HAP-1 (cell line): ENCODE data around the gene ARHGEF1.

Experiments
- DNase-seq, 2 experiments: peaks; one replicate each; pipeline ENCODE4 v3.0.0-alpha.2; 2016 to 2020; ENCODE audit warnings: low spot score in 2 of 2
- H3K27me3 ChIP-seq: fragments of 250-450 bp; sonication (Bioruptor Pico); 2 replicates; pipeline ENCODE4 v1.5.1; 2020; ENCODE audit warnings: low read depth, mild to moderate bottlenecking, moderate library complexity
- H3K36me3 ChIP-seq: fragments of 250-450 bp; sonication (Bioruptor Pico); replicated peaks from 2 replicates; pipeline ENCODE4 v1.5.1; 2020; ENCODE audit warnings: mild to moderate bottlenecking
- H3K4me1 ChIP-seq: fragments of 250-450 bp; sonication (Bioruptor Pico); 2 replicates; pipeline ENCODE4 v1.5.1; 2020; ENCODE audit warnings: mild to moderate bottlenecking
- H3K4me3 ChIP-seq: fragments of 250-450 bp; sonication (Bioruptor Pico); 2 replicates; pipeline ENCODE4 v1.5.1; 2020; ENCODE audit warnings: mild to moderate bottlenecking, moderate library complexity
- H3K9me3 ChIP-seq: fragments of 250-450 bp; sonication (Bioruptor Pico); 2 replicates; pipeline ENCODE4 v1.5.1; 2020; ENCODE audit warnings: mild to moderate bottlenecking, moderate library complexity
- in situ Hi-C: fragments of 300-500 bp; cut with MboI; formaldehyde crosslinking; loops from 3 replicates; pipeline ENCODE4 v1.14.3; 2020; ENCODE audit warnings: low sequenced_read_pairs, inconsistent platforms, mixed read lengths

The ARHGEF1 gene

DNA sequence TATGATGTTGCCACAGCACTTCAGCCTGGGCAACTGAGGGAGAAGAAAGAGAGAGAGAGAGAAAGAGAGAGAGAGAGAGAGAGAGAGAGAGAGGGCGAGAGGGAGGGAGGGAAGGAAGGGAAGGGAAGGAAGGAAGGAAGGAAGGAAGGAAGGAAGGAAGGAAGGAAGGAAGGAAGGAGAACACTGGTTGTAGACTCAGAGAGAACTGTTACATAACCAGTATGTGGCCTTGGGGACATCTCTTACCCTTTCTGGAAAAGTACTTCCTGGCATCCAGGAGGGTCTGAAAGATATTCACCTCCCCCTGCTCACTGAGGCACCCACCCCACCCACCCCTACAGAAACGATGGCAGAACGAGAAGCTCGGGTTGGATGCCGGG is 2.7 kb upstream of the ARHGEF1 start:
- H3K4me3 ChIP-seq = no peak overlapping the region
- in situ Hi-C loops = no loop called here
- 0 out of 2 replicates have a peak, but pooled peaks cover 10% of the 10 kb centered on the region for H3K27me3 ChIP-seq
- H3K9me3 ChIP-seq = no peaks in the 10 kb centered on the region
- DNase-seq = no peak
- H3K36me3 ChIP-seq = no peaks in the 10 kb centered on the region; the same call in 1 of the 2 replicates
- H3K4me1 ChIP-seq = peaks cover 9% of the 10 kb centered on the region

DNA sequence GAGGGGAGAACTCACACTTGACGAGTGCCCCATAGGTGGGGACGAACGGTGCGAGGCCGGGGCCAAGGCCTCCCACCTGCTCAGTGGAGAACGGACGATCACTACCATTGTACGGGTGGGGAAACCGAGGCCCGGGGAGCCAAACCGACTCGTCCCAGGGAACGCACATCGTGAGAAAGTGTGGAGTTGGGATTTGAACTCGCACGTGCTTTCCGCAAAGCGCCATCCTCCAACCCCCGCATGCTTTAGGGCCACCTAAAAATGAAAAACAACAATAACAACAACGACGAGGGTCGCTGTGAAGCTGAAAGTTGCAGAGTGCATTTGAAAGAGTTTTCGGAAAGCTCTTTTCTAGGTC is 458 bp downstream of the ARHGEF1 start:
- no peaks in the 10 kb centered on the region for H3K27me3 ChIP-seq
- no peaks in the 10 kb centered on the region for H3K9me3 ChIP-seq
- no peak for DNase-seq
- in situ Hi-C loops = no loop called here
- peak overlapping the region; percentile 66 for H3K4me3 ChIP-seq
- peaks cover 9% of the 10 kb centered on the region for H3K4me1 ChIP-seq
- no peaks in the 10 kb centered on the region; the same call in 1 of the 2 replicates for H3K36me3 ChIP-seq

DNA sequence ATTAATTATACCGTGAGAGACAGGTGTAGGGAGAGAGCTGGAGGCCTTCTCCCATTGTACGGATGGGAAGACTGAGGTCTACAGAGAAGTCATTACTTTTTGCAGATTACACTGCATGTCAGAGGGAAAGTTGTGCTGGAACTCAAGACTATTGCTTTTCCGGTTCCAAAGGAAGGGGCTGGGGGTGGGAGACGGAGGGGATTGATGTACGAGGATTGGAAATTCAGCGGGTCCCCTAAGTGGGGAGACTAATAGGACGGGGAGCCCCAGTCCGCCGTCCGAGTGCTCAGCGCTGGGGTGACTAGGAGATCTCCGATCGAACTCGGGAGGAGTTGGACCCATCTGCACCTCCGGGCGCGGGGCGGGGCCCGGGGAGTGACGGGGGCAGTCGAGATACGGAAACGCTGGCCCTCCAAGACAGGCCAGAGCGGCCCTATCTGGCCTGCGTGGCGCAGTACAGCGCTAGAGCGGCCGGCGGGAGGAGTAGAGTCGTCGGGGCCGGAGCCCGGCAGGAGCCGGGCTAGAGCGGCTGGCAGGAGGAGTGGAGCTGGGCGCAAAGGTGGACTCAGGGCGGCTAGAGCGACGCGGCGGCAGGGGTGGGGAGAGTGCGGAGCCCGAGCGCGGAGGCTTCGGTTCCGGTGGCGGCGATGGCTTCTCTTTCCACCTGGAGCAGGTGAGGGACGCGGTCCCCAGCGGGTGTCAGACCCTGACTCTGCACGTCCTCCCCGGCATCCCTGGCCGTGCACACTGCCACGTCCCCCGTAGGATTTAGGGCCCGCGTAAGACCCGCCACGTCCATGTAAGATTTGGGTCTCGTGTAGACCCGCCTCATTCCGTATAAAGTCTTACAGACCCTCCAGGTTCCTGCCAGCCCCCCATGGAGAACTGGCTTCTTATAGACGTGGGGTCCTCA is 1.1 kb downstream of the ARHGEF1 start:
- peak; percentile 94 to 96 for DNase-seq
- Histone ChIP-seq H3K4me3 (peak overlapping the region; percentile 66), H3K27me3 (no peaks in the 10 kb centered on the region), H3K9me3 (no peaks in the 10 kb centered on the region), H3K36me3 (peaks cover under 1% of the 10 kb centered on the region; the same call in 1 of the 2 replicates), H3K4me1 (peaks cover 9% of the 10 kb centered on the region)
- in situ Hi-C loops = no loop called here

DNA sequence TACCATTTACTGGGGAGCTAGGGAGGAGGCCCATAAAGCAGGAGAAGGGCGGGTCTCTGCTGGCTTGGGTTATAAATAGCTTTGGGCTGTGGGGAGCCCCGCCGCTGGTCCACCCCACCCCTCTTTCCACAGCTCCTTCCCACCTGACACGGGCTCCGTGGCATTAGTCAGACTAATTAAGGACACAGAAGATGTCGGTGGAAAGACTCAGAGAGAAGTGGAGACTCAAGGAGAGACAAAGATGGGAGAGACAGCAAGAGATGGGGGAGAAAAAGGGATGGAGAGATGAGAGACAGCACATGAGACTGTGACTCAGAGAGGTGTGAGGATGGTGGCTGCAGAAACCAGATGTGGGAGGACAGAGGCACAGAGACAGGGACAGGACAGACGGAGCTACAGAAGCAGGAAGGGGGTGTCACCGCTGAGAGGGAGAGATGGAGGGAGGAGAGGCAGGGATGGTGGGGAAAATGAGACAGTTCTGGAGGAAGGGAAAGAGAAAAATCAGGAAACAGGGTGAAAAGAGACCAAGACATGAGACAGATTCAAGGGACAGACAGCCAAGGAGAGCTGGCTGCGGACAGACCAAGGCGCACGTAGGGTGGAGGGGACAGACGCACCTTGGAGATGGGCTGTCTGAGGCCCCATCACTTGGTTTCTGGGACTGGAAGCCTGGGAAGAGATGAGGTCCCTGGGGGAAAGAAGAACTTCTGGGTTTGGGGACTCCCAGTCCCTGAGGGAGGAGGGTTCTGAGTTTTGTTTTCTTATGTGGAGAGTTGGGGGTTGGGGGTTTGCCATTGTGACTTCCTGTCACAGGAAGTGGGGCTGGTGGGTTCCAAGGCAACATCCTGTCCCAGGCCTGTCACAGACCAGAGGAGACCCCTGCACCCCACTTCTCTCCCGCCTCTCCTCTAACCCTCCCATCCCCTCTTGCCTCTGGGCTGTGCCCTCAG is 4.1 kb downstream of the ARHGEF1 start:
- no peak for DNase-seq
- in situ Hi-C loops = no loop called here
- H3K27me3 ChIP-seq = no peaks in the 10 kb centered on the region
- no peaks in the 10 kb centered on the region for H3K9me3 ChIP-seq
- peaks cover 4% of the 10 kb centered on the region; the same call in 1 of the 2 replicates for H3K36me3 ChIP-seq
- peaks cover 9% of the 10 kb centered on the region for H3K4me1 ChIP-seq
- H3K4me3 ChIP-seq = no peak overlapping the region

DNA sequence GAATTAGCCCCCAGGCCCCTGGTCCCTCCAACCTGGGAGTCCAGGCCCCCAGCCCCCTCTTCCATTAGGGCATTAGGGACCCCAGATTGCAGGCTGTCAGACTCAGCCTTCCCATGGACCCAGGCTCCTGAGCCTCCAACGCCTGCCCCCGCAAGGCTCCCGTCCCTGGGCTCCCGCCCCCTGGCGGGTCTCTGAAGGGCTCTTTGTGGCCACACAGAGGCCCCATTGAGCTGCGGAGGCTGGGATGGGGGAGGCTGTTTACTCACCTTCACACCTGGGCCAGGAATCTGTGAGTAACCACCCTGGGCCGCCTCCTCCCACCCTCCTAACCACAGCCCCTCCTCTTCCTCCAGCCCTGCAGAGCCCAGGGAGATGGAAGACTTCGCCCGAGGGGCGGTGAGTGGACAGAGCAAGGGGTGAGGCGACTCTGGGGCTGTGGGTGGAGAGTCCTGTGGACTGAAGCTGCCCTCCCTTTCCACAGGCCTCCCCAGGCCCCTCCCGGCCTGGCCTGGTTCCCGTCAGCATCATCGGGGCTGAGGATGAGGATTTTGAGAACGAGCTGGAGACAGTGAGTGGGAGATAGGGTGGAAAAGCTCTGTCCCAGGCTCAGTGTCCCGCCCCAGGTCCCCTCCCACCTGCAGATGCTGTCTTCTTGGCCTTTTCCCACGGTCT is 4.9 kb downstream of the ARHGEF1 start:
- DNase-seq = no peak
- peaks cover 4% of the 10 kb centered on the region; the same call in 1 of the 2 replicates for H3K36me3 ChIP-seq
- in situ Hi-C loops = no loop called here
- H3K9me3 ChIP-seq = no peaks in the 10 kb centered on the region
- peaks cover 9% of the 10 kb centered on the region for H3K4me1 ChIP-seq
- H3K4me3 ChIP-seq = no peak overlapping the region
- no peaks in the 10 kb centered on the region for H3K27me3 ChIP-seq

DNA sequence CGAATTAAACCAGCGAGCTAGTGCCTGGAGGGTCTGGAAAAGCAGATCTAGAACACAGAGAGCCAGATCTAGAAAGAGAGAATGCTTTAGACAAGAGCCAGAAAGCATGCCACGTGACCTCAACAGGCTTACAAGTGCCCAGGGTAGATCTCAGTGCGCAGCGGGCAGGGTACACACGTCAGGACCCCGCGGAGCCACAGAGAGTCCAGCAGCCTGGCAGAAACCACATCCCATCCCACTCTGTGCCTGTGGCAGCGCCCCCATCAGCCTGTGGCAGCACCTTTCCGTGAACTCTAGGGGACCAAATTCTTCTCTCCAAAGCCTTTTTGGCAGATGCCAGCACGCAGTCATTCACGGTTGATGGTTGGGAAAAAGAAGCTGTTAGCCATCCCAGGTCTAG is 5.9 kb downstream of the ARHGEF1 start:
- H3K36me3 ChIP-seq = peaks cover 4% of the 10 kb centered on the region; the same call in 1 of the 2 replicates
- no peaks in the 10 kb centered on the region for H3K9me3 ChIP-seq
- DNase-seq = no peak
- no peak overlapping the region for H3K4me3 ChIP-seq
- no peaks in the 10 kb centered on the region for H3K27me3 ChIP-seq
- peaks cover 5% of the 10 kb centered on the region; the same call in 1 of the 2 replicates for H3K4me1 ChIP-seq
- in situ Hi-C loops = no loop called here

DNA sequence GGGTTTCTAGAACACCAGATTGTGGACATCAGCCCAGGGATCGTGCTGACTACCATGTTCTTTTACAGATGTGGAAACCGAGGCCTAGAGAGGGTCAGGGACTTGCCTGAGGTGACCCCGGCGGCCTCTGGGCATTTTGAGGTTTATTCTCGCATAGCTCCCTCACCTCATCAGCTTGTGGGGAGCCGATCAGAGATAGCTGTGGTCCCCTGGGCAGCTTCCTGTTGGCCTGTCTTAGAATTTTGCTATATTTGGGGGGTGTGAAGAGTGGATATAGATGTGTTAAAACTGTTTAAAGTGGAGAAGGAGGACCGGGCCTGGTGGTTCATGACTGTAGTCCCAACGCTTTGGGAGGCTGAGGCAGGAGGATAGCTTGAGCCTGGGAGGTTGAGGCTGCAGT is 6.9 kb downstream of the ARHGEF1 start:
- DNase-seq = no peak
- H3K27me3 ChIP-seq = no peaks in the 10 kb centered on the region
- in situ Hi-C loops = no loop called here
- no peak overlapping the region for H3K4me3 ChIP-seq
- H3K36me3 ChIP-seq = peaks cover 4% of the 10 kb centered on the region
- no peaks in the 10 kb centered on the region for H3K9me3 ChIP-seq
- peaks cover 2% of the 10 kb centered on the region; the same call in 1 of the 2 replicates for H3K4me1 ChIP-seq

DNA sequence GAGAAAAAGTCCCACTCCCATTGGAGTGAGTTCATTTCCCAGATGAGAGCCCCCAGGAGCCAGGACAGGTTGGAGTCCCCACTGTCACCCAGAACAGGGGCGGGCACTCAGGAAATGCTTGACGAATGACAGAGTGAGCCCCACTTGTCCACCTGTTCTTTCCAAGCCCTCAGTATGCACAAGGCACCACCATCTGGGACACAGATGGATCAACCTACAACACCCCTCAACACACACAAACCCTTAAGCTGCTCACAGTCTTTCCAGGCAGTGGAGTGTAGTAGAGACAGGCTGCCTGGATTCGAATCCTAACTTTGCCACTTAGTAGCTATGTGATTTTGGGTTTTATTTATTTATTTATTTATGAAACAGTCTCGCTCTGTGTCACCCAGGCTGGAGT is 8.0 kb downstream of the ARHGEF1 start:
- H3K27me3 ChIP-seq = no peaks in the 10 kb centered on the region
- in situ Hi-C loops = no loop called here
- no peak for DNase-seq
- H3K4me1 ChIP-seq = no peaks in the 10 kb centered on the region
- H3K9me3 ChIP-seq = no peaks in the 10 kb centered on the region
- H3K4me3 ChIP-seq = no peak overlapping the region
- peaks cover 12% of the 10 kb centered on the region for H3K36me3 ChIP-seq

DNA sequence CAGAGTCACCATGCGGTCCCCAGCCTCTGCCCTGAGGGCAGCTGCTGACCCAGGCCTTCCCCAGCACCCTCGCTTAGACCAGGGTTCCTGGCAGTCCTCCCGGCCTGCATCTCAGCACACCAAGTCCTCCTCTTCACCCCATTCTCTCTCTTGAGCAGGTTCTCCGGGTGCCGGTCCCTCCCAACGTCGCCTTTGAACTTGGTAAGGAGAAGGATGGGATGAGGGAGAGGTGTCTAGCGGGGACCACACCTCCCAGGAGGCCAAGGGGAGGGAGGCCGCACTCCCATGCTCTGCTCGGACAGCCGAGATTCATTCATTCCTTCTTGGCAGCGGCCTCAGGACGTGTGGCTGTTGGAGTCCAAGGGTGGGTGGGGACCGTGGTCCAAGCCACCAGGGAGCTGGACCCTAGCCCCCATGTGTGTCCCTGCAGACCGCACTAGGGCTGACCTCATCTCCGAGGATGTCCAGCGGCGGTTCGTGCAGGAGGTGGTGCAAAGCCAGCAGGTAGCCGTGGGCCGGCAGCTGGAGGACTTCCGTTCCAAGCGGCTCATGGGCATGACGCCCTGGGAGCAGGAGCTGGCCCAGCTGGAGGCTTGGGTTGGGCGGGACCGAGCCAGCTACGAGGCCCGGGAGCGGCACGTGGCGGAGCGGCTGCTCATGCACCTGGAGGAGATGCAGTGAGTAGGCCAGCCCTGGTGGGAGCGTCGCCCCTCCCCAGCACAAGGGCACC is 9.4 kb downstream of the ARHGEF1 start:
- no peaks in the 10 kb centered on the region for H3K27me3 ChIP-seq
- in situ Hi-C loops = no loop called here
- no peaks in the 10 kb centered on the region for H3K4me1 ChIP-seq
- peaks cover 13% of the 10 kb centered on the region for H3K36me3 ChIP-seq
- no peak overlapping the region for H3K4me3 ChIP-seq
- H3K9me3 ChIP-seq = no peaks in the 10 kb centered on the region
- DNase-seq = no peak

DNA sequence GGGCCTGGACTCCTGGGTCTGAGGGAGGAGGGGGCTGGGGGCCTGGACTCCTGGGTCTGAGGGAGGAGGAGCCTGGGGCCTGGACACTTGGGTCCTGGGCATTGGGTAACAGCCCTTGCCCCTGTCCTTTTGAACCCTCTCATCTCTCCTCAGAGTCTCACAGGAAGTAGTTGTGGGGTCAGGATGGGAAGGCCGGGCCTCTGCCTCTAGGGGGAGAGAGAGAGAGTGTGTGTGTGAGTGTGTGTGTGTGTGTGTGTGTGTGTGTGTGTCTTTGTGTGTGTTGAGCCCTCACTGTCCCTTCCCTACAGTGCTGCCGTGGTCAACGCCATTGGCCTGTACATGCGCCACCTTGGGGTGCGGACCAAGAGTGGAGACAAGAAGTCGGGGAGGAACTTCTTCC is 10.9 kb downstream of the ARHGEF1 start:
- in situ Hi-C loops = no loop called here
- Histone ChIP-seq H3K36me3 (peaks cover 23% of the 10 kb centered on the region), H3K9me3 (no peaks in the 10 kb centered on the region)

DNA sequence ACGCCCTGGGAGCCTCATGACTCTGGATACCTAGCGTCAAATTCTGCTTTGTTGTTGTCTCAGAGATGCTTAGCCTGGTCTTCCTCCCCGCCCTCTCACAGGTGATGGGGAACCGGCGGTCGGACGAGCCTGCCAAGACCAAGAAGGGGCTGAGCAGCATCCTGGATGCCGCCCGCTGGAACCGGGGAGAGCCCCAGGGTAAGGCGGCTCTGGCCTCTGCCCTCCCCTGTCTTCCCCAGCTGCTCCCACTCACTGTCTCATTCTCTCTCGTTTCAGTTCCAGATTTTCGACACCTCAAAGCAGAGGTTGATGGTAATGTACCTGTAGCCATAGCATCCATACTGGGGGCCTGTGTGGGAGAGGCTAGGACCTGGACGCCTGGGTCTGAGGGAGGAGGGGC is 11.4 kb downstream of the ARHGEF1 start:
- no peaks in the 10 kb centered on the region for H3K9me3 ChIP-seq
- H3K27me3 ChIP-seq = no peaks in the 10 kb centered on the region
- DNase-seq = no peak
- in situ Hi-C loops = no loop called here
- no peak overlapping the region for H3K4me3 ChIP-seq
- H3K4me1 ChIP-seq = no peaks in the 10 kb centered on the region
- peaks cover 22% of the 10 kb centered on the region for H3K36me3 ChIP-seq

More for the DNA sequence above, 10.9 kb downstream of the ARHGEF1 start:
- H3K27me3 ChIP-seq = no peaks in the 10 kb centered on the region
- H3K4me3 ChIP-seq = no peak overlapping the region
- no peaks in the 10 kb centered on the region for H3K4me1 ChIP-seq
- peak in 1 of 2 experiments; percentile 35 for DNase-seq

DNA sequence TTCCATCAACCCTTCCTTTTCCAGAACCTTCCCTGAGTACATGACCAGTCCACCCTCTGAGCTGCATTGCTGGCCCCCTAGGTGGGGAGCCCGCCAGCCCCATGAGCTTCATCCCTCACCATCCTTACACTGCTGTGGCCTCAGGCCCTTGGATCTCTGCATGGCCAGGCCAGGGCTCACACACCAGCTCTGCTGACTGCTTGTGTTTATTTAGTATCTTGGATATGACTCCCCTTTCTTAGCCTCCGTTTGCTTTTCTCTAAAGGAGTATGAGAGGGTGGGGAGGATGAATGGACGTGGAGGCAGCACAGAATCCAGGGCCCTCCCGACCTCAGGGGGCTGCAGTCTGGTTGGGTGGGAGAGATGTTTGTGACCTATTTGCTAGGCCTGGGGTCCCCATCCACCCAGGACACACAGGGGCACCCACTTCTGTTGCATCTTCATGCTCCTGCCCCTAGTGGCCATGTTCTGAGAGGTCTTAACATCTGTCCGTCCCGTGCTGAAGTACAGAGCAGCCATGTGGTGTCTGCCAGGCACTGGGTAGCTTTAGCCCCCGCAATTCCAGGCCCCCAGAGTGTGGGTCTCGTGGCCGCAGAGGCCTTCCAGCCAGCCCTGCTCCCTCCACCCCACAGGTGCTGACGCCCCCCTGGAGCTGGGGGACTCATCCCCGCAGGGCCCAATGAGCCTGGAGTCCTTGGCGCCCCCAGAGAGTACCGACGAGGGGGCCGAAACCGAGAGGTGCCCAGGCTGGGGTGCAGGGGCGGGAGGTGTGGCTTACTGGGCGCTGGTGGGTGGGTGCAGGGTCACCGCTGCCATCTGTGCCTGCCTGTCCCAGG is 13.0 kb downstream of the ARHGEF1 start:
- Histone ChIP-seq H3K9me3 (no peaks in the 10 kb centered on the region), H3K4me3 (no peak overlapping the region), H3K36me3 (peaks cover 29% of the 10 kb centered on the region), H3K4me1 (no peaks in the 10 kb centered on the region), H3K27me3 (no peaks in the 10 kb centered on the region)
- in situ Hi-C loops = no loop called here
- no peak for DNase-seq
